Measurements from ENCODE around the gene KCNQ1. TPM values are rescaled to one million over a fixed set of nuclear protein-coding genes. Genes with fewer than 3 reads are reported as not detected.

Gene KCNQ1
- total and polyA plus RNA-seq, 2 experiments from 2014 or later: not detected

DNA sequence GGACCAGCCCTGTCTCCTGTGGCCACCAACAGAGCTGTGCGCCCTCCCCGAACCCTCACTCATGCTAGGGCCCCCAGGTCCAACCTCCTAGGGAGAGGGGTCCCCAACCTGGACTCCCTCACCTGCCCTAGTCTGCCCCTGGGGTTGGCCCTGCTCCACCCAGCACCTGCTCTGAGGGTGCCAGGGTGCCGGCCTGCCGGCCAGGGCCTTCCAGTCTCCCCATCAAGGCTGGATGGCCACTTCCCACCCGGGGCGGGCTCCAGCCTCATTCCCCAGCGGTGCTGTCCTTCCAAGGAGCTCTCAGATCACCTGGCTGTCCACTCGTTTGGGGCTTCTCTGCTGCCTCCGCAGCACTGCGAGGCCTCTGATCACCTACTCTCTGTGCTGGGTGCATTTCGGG is 401.7 kb downstream of the KCNQ1 start:
- no peak for TF ChIP-seq EZH2phosphoT487 (IDR thresholded peaks at IDR 0.05; ENCODE audit: insufficient read depth, low read depth)
- TF ChIP-seq EZH2 (IDR thresholded peaks at IDR 0.05; ENCODE audit: insufficient read depth, poor library complexity, severe bottlenecking): no peak
- Histone ChIP-seq H2AFZ (no peak overlapping the region), H3K27me3 (replicated peaks; ENCODE audit: insufficient read depth) (no peaks in the 10 kb centered on the region), H3K36me3 (ENCODE audit: low read depth) (no peaks in the 10 kb centered on the region), H3K9me2 (ENCODE audit: insufficient read depth) (no peaks in the 10 kb centered on the region), H3K27ac (no peak overlapping the region), H3K4me2 (ENCODE audit: unreplicated experiment) (no peak overlapping the region), H3K4me3 (no peak overlapping the region), H4K20me1 (ENCODE audit: insufficient read depth) (no peaks in the 10 kb centered on the region), H3F3A (ENCODE audit: insufficient read depth) (no peaks in the 10 kb centered on the region), H3K79me2 (ENCODE audit: insufficient read depth) (no peaks in the 10 kb centered on the region), H3K9ac (no peak overlapping the region), H3K9me3 (ENCODE audit: low read depth) (no peaks in the 10 kb centered on the region), H3K4me1 (ENCODE audit: insufficient read depth) (no peaks in the 10 kb centered on the region)
- in situ Hi-C loops (cut with MboI): no loop called here
- no peak for DNase-seq
- 82% methylated on average over 11 of the region's 11 CpGs for WGBS, 2 experiments (ENCODE audit: low coverage in 1 of 2, low lambda C conversion rate in 2 of 2, missing lambda C conversion rate in 2 of 2)

DNA sequence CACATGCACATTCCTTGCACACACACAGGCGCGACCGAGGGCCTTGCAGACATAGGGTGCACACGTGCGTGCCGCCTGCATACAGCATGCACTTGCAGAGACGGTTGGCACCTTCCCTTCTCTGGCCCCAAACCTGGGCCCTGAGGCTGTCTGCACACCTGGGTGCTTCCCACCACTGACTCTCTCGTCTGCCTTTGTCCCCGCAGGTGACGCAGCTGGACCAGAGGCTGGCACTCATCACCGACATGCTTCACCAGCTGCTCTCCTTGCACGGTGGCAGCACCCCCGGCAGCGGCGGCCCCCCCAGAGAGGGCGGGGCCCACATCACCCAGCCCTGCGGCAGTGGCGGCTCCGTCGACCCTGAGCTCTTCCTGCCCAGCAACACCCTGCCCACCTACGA is 402.8 kb downstream of the KCNQ1 start:
- H3K27me3 ChIP-seq (replicated peaks; ENCODE audit: insufficient read depth): no peaks in the 10 kb centered on the region

DNA sequence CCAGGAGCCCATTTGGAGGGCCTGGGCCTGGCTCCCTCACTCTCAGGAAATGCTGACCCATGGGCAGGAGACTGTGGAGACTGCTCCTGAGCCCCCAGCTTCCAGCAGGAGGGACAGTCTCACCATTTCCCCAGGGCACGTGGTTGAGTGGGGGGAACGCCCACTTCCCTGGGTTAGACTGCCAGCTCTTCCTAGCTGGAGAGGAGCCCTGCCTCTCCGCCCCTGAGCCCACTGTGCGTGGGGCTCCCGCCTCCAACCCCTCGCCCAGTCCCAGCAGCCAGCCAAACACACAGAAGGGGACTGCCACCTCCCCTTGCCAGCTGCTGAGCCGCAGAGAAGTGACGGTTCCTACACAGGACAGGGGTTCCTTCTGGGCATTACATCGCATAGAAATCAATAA is 403.7 kb downstream of the KCNQ1 start:
- H3K27ac ChIP-seq: no peak overlapping the region
- TF ChIP-seq EZH2phosphoT487 (IDR thresholded peaks at IDR 0.05; ENCODE audit: insufficient read depth, low read depth) (no peak), EZH2 (IDR thresholded peaks at IDR 0.05; ENCODE audit: insufficient read depth, poor library complexity, severe bottlenecking) (no peak)
- H3K4me2 ChIP-seq (ENCODE audit: unreplicated experiment): no peak overlapping the region
- H3K9ac ChIP-seq: no peak overlapping the region
- H3K9me2 ChIP-seq (ENCODE audit: insufficient read depth): no peaks in the 10 kb centered on the region
- in situ Hi-C loops (cut with MboI): no loop called here
- no peak overlapping the region for H2AFZ ChIP-seq
- H3K36me3 ChIP-seq (ENCODE audit: low read depth): no peaks in the 10 kb centered on the region
- H3K79me2 ChIP-seq (ENCODE audit: insufficient read depth): no peaks in the 10 kb centered on the region
- H4K20me1 ChIP-seq (ENCODE audit: insufficient read depth): no peaks in the 10 kb centered on the region
- no peak for DNase-seq
- WGBS, 2 experiments (ENCODE audit: low coverage in 1 of 2, low lambda C conversion rate in 2 of 2, missing lambda C conversion rate in 2 of 2): 54 to 62% methylated on average over 7 to 9 of the region's 9 CpGs
- H3K4me3 ChIP-seq: no peak overlapping the region
- no peaks in the 10 kb centered on the region for H3K27me3 ChIP-seq (replicated peaks; ENCODE audit: insufficient read depth)
- H3F3A ChIP-seq (ENCODE audit: insufficient read depth): no peaks in the 10 kb centered on the region
- no peaks in the 10 kb centered on the region for H3K9me3 ChIP-seq (ENCODE audit: low read depth)
- H3K4me1 ChIP-seq (ENCODE audit: insufficient read depth): no peaks in the 10 kb centered on the region

More for the DNA sequence above, 402.8 kb downstream of the KCNQ1 start:
- H3K79me2 ChIP-seq (ENCODE audit: insufficient read depth): no peaks in the 10 kb centered on the region
- no peaks in the 10 kb centered on the region for H3K36me3 ChIP-seq (ENCODE audit: low read depth)
- H4K20me1 ChIP-seq (ENCODE audit: insufficient read depth): no peaks in the 10 kb centered on the region
- in situ Hi-C loops (cut with MboI): no loop called here
- no peaks in the 10 kb centered on the region for H3K4me1 ChIP-seq (ENCODE audit: insufficient read depth)
- no peak overlapping the region for H3K4me2 ChIP-seq (ENCODE audit: unreplicated experiment)
- no peaks in the 10 kb centered on the region for H3F3A ChIP-seq (ENCODE audit: insufficient read depth)
- TF ChIP-seq EZH2 (IDR thresholded peaks at IDR 0.05; ENCODE audit: insufficient read depth, poor library complexity, severe bottlenecking): no peak
- no peak for TF ChIP-seq EZH2phosphoT487 (IDR thresholded peaks at IDR 0.05; ENCODE audit: insufficient read depth, low read depth)
- H3K27ac ChIP-seq: no peak overlapping the region
- 66 to 80% methylated on average over 11 to 21 of the region's 21 CpGs for WGBS, 2 experiments (ENCODE audit: low coverage in 1 of 2, low lambda C conversion rate in 2 of 2, missing lambda C conversion rate in 2 of 2)
- no peak overlapping the region for H3K4me3 ChIP-seq
- no peak for DNase-seq
- no peak overlapping the region for H3K9ac ChIP-seq
- H2AFZ ChIP-seq: no peak overlapping the region
- no peaks in the 10 kb centered on the region for H3K9me3 ChIP-seq (ENCODE audit: low read depth)
- H3K9me2 ChIP-seq (ENCODE audit: insufficient read depth): no peaks in the 10 kb centered on the region

DNA sequence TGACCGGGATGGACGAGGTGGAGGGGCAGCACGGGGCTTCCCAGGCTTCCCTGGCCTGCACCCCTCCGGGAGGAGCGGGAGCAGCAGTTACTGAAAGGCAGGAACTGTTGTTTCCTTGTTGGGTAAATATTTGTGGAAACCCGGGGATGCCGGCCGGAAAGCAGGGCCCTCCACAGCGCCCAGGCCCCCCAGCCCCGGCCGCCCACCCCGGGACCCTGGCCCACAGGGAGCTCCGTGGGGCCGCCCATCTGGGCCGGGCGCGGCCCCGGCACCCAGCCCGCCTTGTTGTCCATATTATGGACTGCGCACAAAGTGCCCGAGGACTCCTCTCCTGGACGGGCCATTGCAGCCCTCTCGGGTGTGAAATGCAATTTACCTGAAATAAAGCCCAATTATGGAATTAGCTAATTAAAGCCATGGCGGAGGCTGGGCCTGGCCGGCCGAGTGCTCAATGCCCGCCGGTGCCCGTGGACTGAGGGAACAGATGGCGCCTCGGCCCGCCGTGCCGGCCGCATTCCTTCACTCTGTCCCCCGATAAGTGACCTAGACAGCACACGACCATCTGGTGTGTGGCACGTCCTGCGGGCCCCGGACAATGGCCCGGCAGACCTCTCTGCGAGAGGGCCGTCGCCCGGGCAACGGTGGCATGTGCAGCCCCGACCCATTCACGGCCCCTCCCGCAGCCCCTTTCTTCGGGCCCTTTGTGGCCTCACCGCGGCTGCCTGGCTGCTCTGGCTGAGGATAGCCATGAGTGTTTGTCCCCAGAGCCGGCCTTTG is 405.4 kb downstream of the KCNQ1 start:
- no peaks in the 10 kb centered on the region for H4K20me1 ChIP-seq (ENCODE audit: insufficient read depth)
- DNase-seq: no peak
- H2AFZ ChIP-seq: no peak overlapping the region
- peaks cover 5% of the 10 kb centered on the region; the same call in 1 of the 2 replicates for H3K27me3 ChIP-seq (replicated peaks; ENCODE audit: insufficient read depth)
- H3K4me2 ChIP-seq (ENCODE audit: unreplicated experiment): no peak overlapping the region
- no peaks in the 10 kb centered on the region for H3K36me3 ChIP-seq (ENCODE audit: low read depth)
- in situ Hi-C loops (cut with MboI): no loop called here
- H3K79me2 ChIP-seq (ENCODE audit: insufficient read depth): no peaks in the 10 kb centered on the region
- no peak for TF ChIP-seq EZH2phosphoT487 (IDR thresholded peaks at IDR 0.05; ENCODE audit: insufficient read depth, low read depth)
- TF ChIP-seq EZH2 (IDR thresholded peaks at IDR 0.05; ENCODE audit: insufficient read depth, poor library complexity, severe bottlenecking): no peak
- no peak overlapping the region for H3K9ac ChIP-seq
- H3K4me3 ChIP-seq: no peak overlapping the region
- no peaks in the 10 kb centered on the region for H3F3A ChIP-seq (ENCODE audit: insufficient read depth)
- H3K4me1 ChIP-seq (ENCODE audit: insufficient read depth): no peaks in the 10 kb centered on the region
- WGBS, 2 experiments (ENCODE audit: low coverage in 1 of 2, low lambda C conversion rate in 2 of 2, missing lambda C conversion rate in 2 of 2): 74 to 77% methylated on average over 41 to 53 of the region's 53 CpGs
- H3K9me3 ChIP-seq (ENCODE audit: low read depth): no peaks in the 10 kb centered on the region
- H3K9me2 ChIP-seq (ENCODE audit: insufficient read depth): no peaks in the 10 kb centered on the region
- H3K27ac ChIP-seq: no peak overlapping the region
